ENCODE results near the gene MAP4K3.

MAP4K3 gene

DNA sequence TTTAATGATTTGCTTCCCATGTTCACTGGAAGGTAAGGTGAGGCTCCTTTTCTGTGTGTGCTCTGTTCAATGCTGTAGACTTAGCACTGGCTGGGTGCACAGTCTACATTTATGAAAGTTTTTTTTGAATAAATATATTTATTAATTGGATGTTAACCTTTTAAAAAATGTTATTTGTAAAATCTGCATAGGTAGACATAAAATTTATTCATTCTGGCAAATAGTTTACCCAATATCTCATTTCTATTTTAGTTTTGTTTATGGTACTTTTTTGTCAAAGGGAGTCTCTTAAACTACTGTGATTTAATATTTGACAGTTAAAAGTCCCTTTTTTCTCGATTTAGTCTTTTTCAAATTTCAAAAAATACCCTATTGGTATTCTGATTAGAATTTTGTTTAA, 213.2 kb downstream of the MAP4K3 start:
- no peak for TF ChIP-seq SIN3A (IDR thresholded peaks at IDR 0.05; ENCODE audit: borderline replicate concordance, insufficient read depth, low read length)
- TF ChIP-seq, protein P1, sequence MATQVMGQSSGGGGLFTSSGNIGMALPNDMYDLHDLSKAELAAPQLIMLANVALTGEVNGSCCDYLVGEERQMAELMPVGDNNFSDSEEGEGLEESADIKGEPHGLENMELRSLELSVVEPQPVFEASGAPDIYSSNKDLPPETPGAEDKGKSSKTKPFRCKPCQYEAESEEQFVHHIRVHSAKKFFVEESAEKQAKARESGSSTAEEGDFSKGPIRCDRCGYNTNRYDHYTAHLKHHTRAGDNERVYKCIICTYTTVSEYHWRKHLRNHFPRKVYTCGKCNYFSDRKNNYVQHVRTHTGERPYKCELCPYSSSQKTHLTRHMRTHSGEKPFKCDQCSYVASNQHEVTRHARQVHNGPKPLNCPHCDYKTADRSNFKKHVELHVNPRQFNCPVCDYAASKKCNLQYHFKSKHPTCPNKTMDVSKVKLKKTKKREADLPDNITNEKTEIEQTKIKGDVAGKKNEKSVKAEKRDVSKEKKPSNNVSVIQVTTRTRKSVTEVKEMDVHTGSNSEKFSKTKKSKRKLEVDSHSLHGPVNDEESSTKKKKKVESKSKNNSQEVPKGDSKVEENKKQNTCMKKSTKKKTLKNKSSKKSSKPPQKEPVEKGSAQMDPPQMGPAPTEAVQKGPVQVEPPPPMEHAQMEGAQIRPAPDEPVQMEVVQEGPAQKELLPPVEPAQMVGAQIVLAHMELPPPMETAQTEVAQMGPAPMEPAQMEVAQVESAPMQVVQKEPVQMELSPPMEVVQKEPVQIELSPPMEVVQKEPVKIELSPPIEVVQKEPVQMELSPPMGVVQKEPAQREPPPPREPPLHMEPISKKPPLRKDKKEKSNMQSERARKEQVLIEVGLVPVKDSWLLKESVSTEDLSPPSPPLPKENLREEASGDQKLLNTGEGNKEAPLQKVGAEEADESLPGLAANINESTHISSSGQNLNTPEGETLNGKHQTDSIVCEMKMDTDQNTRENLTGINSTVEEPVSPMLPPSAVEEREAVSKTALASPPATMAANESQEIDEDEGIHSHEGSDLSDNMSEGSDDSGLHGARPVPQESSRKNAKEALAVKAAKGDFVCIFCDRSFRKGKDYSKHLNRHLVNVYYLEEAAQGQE (IDR thresholded peaks at IDR 0.05; ENCODE audit: insufficient read depth in 1 of 2, low read depth in 2 of 2, low read length in 2 of 2), result no peak
- TF ChIP-seq POLR2AphosphoS5 (IDR thresholded peaks at IDR 0.05; ENCODE audit: low read depth, low read length), result no peak
- TF ChIP-seq FOXP2 (optimal IDR thresholded peaks at IDR 0.05; ENCODE audit: borderline replicate concordance, extremely low read depth, extremely low read length, insufficient read depth), result no peak
- TF ChIP-seq TAF1 (IDR thresholded peaks at IDR 0.05; ENCODE audit: borderline replicate concordance, insufficient read depth, low read length), result no peak

DNA sequence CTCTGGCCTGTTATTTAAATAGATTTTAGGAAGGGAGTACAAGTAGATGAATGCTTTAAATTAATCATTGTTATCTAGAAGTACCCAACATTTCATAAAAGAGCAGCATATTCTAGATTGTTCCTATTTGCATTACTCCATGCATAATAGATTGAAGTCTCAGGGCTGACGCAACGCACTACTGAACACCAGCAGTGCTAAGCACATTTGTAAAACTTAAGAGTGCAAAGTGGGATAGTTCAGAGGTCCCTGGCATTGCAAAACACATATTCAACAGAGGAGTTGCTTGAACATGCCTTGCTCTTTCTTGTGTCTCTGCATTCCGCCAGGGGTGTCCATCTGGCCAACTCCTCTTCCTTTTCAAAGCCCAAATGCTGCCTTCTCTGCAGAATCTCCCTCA, 215.6 kb downstream of the MAP4K3 start:
- no peak for TF ChIP-seq TAF1 (IDR thresholded peaks at IDR 0.05; ENCODE audit: borderline replicate concordance, insufficient read depth, low read length)
- no peak for TF ChIP-seq POLR2AphosphoS5 (IDR thresholded peaks at IDR 0.05; ENCODE audit: low read depth, low read length)
- TF ChIP-seq SIN3A (IDR thresholded peaks at IDR 0.05; ENCODE audit: borderline replicate concordance, insufficient read depth, low read length), result no peak
- TF ChIP-seq FOXP2 (optimal IDR thresholded peaks at IDR 0.05; ENCODE audit: borderline replicate concordance, extremely low read depth, extremely low read length, insufficient read depth), result no peak
- TF ChIP-seq, protein P1 (IDR thresholded peaks at IDR 0.05; ENCODE audit: insufficient read depth in 1 of 2, low read depth in 2 of 2, low read length in 2 of 2), result no peak

DNA sequence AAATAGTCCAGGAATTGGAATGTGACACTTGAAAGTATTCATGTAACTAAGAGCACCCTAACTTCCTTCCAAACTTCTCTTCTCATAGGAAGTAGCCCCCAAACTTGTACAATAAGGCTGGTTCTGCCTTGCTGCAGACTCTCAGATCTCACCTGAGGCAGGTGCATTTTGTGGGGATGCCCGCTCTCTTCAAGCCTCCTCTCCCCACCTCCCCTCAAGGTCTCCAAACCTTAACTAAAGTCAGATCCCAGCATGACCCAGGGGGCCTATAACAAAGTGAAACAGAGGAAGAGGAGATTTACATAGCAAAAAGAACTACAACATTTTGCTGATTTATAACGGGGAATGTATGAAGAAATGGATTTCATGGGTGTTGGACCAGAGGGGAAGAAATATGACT, 216.9 kb downstream of the MAP4K3 start:
- TF ChIP-seq POLR2AphosphoS5 (IDR thresholded peaks at IDR 0.05; ENCODE audit: low read depth, low read length) (no peak), FOXP2 (optimal IDR thresholded peaks at IDR 0.05; ENCODE audit: borderline replicate concordance, extremely low read depth, extremely low read length, insufficient read depth) (no peak), SIN3A (IDR thresholded peaks at IDR 0.05; ENCODE audit: borderline replicate concordance, insufficient read depth, low read length) (no peak)
- TF ChIP-seq, protein P1 (IDR thresholded peaks at IDR 0.05; ENCODE audit: insufficient read depth in 1 of 2, low read depth in 2 of 2, low read length in 2 of 2), result no peak

DNA sequence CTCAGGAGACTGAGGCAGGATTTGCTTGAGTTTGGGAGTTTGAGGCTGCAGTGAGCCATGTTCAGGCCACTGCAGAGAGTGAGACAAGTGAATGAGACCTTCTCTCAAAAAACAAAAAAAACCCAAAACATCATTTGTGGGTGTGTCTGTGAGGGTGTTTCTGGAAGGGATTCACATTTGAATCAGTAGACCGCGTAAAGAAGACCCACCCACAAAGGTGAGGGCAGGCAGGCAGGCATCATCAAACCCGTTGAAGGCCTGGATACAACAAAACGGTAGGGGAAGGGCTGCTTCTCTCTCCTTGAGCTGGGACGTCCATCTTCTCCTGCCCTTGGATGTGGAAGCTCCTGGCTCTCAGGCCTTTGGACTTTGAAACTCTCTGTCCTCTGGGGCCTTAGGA, 218.7 kb downstream of the MAP4K3 start:
- TF ChIP-seq, protein P1 (IDR thresholded peaks at IDR 0.05; ENCODE audit: insufficient read depth in 1 of 2, low read depth in 2 of 2, low read length in 2 of 2), result no peak
- TF ChIP-seq TAF1 (IDR thresholded peaks at IDR 0.05; ENCODE audit: borderline replicate concordance, insufficient read depth, low read length) (no peak), POLR2AphosphoS5 (IDR thresholded peaks at IDR 0.05; ENCODE audit: low read depth, low read length) (no peak), SIN3A (IDR thresholded peaks at IDR 0.05; ENCODE audit: borderline replicate concordance, insufficient read depth, low read length) (no peak), FOXP2 (optimal IDR thresholded peaks at IDR 0.05; ENCODE audit: borderline replicate concordance, extremely low read depth, extremely low read length, insufficient read depth) (no peak)

DNA sequence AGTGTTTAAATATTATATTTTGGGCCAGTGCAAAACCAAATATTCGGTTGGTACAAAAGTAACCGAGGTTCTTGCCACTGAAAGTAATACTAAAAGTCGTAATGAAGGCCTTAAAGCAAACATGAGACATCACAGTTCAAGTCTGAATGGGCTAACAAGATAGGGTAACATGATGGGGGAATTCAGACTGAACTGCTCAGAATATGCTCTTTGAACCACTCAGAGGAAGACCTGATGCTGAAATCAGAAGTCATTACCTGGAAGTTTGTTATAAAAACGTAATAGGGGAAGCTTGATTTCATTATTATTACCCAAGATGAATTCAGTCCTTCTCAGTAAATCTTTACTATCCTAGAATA, 219.9 kb downstream of the MAP4K3 start:
- TF ChIP-seq POLR2AphosphoS5 (IDR thresholded peaks at IDR 0.05; ENCODE audit: low read depth, low read length), result no peak
- no peak for TF ChIP-seq SIN3A (IDR thresholded peaks at IDR 0.05; ENCODE audit: borderline replicate concordance, insufficient read depth, low read length)
- no peak for TF ChIP-seq FOXP2 (optimal IDR thresholded peaks at IDR 0.05; ENCODE audit: borderline replicate concordance, extremely low read depth, extremely low read length, insufficient read depth)
- TF ChIP-seq TAF1 (IDR thresholded peaks at IDR 0.05; ENCODE audit: borderline replicate concordance, insufficient read depth, low read length), result no peak
- TF ChIP-seq, protein P1 (IDR thresholded peaks at IDR 0.05; ENCODE audit: insufficient read depth in 1 of 2, low read depth in 2 of 2, low read length in 2 of 2), result no peak
